H1 (cell line): ENCODE measurements around the gene LIN37. TPM values are rescaled to one million over a fixed set of nuclear protein-coding genes. Genes with fewer than 3 reads are reported as not detected.
"Not testable (repeated sequence)": the region's sequence is repeated elsewhere in the genome, so short reads cannot be mapped to it uniquely, and the experiment has no call there.

Experiments used
- CTCF ChIA-PET: fragments of 300-600 bp; sonication (Branson Sonifier 250); formaldehyde crosslinking; loops from one replicate; lab custom pipeline; 2021; ENCODE audit not compliant: partially characterized antibody; lab: Charles Lee
- POLR2A ChIA-PET: fragments of 300-600 bp; sonication (Branson Sonifier 250); formaldehyde crosslinking; loops from one replicate; lab custom pipeline; 2021; ENCODE audit warnings: inconsistent platforms; ENCODE audit not compliant: partially characterized antibody; lab: Charles Lee
- DNase-seq, 2 experiments: peaks; one replicate each; pipeline versions ENCODE4 v3.0.0 to v3.0.0-alpha.2; 2010 to 2022; ENCODE audit warnings: low spot score in 2 of 2, low read depth in 1 of 2, mixed read lengths in 1 of 2
- FAIRE-seq: peaks from 2 replicates; lab custom pipeline; 2011; peaks lifted over from hg19 to GRCh38; lab: Jason Lieb, UNC
- H2AFZ ChIP-seq: 2 replicates; pipeline ENCODE4 v1.8.1; 2012; ENCODE audit warnings: low read length, inconsistent platforms
- H2AK5ac ChIP-seq: 2 replicates; pipeline ENCODE4 v1.6.1; 2013; ENCODE audit warnings: low read depth, low read length
- H2BK120ac ChIP-seq: replicated peaks from 2 replicates; pipeline ENCODE3; 2013; ENCODE audit warnings: low read depth, low read length, inconsistent platforms
- H2BK12ac ChIP-seq: 2 replicates; pipeline ENCODE4 v1.6.1; 2013; ENCODE audit warnings: low read depth, low read length
- H2BK15ac ChIP-seq: 2 replicates; pipeline ENCODE4 v1.6.1; 2013; ENCODE audit warnings: low read length
- H2BK20ac ChIP-seq: 2 replicates; pipeline ENCODE4 v1.6.1; 2013; ENCODE audit warnings: low read length
- H2BK5ac ChIP-seq: 2 replicates; pipeline ENCODE4 v1.6.1; 2013; ENCODE audit warnings: low read depth, low read length
- H3K14ac ChIP-seq: 2 replicates; pipeline ENCODE4 v1.6.1; 2013; ENCODE audit warnings: inconsistent platforms; ENCODE audit not compliant: insufficient read length
- H3K18ac ChIP-seq: 2 replicates; pipeline ENCODE4 v1.6.1; 2013; ENCODE audit warnings: low read length; ENCODE audit errors: extremely low read depth
- H3K23ac ChIP-seq: 2 replicates; pipeline ENCODE4 v1.6.1; 2013; ENCODE audit warnings: inconsistent platforms; ENCODE audit not compliant: insufficient read length
- H3K23me2 ChIP-seq: 2 replicates; pipeline ENCODE4 v1.6.1; 2013; ENCODE audit warnings: low read depth, low read length
- H3K27ac ChIP-seq: 2 replicates; pipeline ENCODE4 v1.6.1; 2011; ENCODE audit warnings: low read depth, low read length, inconsistent platforms
- H3K27me3 ChIP-seq, 4 experiments: replicated peaks in 1 of 4; 1 replicate in 1 of 4; 2 replicates in 3 of 4; pipeline versions ENCODE4 v1.6.1 to v1.8.1; 2011 to 2013; ENCODE audit warnings: low read length in 3 of 4, mild to moderate bottlenecking in 3 of 4, inconsistent platforms in 2 of 4, mixed read lengths in 2 of 4, moderate library complexity in 1 of 4; ENCODE audit not compliant: control insufficient read depth in 3 of 4, insufficient read depth in 3 of 4; ENCODE audit errors: extremely low read depth in 1 of 4
- H3K36me3 ChIP-seq, 4 experiments: 2 replicates each; pipeline versions ENCODE4 v1.6.1 to v1.8.1; 2011 to 2013; ENCODE audit warnings: mild to moderate bottlenecking in 4 of 4, low read length in 3 of 4, moderate library complexity in 2 of 4, control low read depth in 1 of 4, inconsistent platforms in 1 of 4; ENCODE audit not compliant: insufficient read depth in 4 of 4, control insufficient read depth in 2 of 4
- H3K4ac ChIP-seq: replicated peaks from 2 replicates; pipeline ENCODE3; 2013; ENCODE audit warnings: low read length, low read depth, mixed read lengths, inconsistent platforms; ENCODE audit not compliant: insufficient read length
- H3K4me1 ChIP-seq, 4 experiments: replicated peaks in 1 of 4; 1 replicate in 1 of 4; 2 replicates in 3 of 4; pipeline versions ENCODE4 v1.6.1 to v1.8.1; 2011 to 2013; ENCODE audit warnings: low read length in 3 of 4, inconsistent platforms in 2 of 4, mixed read lengths in 1 of 4; ENCODE audit not compliant: insufficient read depth in 4 of 4, control insufficient read depth in 3 of 4
- H3K4me2 ChIP-seq, 2 experiments: 2 replicates each; pipeline versions ENCODE4 v1.6.1 to v1.8.1; 2011 to 2013; ENCODE audit warnings: low read depth in 2 of 2, low read length in 2 of 2, control low read depth in 1 of 2, inconsistent platforms in 1 of 2, mild to moderate bottlenecking in 1 of 2; ENCODE audit not compliant: insufficient read depth in 1 of 2
- H3K4me3 ChIP-seq, 4 experiments: fragments of 200-600, 300-600 bp in 1 of 4; sonication (generic), shearing (Covaris generic), sonication (Bioruptor Twin) in 1 of 4; 2 replicates each; pipeline versions ENCODE4 v1.5.1 to v1.8.1; 2011 to 2016; ENCODE audit warnings: low read length in 4 of 4, low read depth in 3 of 4, control low read depth in 2 of 4, inconsistent platforms in 2 of 4, mild to moderate bottlenecking in 2 of 4, mixed read lengths in 1 of 4, moderate library complexity in 1 of 4; ENCODE audit not compliant: insufficient read depth in 2 of 4; ENCODE audit errors: extremely low read depth in 1 of 4
- H3K56ac ChIP-seq: replicated peaks from 2 replicates; pipeline ENCODE3; 2013; ENCODE audit warnings: low read depth, mild to moderate bottlenecking, mixed read lengths, low read length, inconsistent platforms; ENCODE audit not compliant: insufficient read length
- H3K79me1 ChIP-seq: 2 replicates; pipeline ENCODE4 v1.6.1; 2013; ENCODE audit warnings: low read depth, low read length, control low read depth
- H3K79me2 ChIP-seq, 2 experiments: 2 replicates each; pipeline versions ENCODE4 v1.6.1 to v1.8.1; 2012 to 2013; ENCODE audit warnings: low read length in 2 of 2, mild to moderate bottlenecking in 2 of 2, inconsistent platforms in 1 of 2; ENCODE audit not compliant: insufficient read depth in 2 of 2, control insufficient read depth in 1 of 2
- H3K9ac ChIP-seq, 4 experiments: replicated peaks in 1 of 4; 1 replicate in 1 of 4; 2 replicates in 3 of 4; pipeline versions ENCODE4 v1.6.1 to v1.8.1; 2011 to 2013; ENCODE audit warnings: low read depth in 3 of 4, low read length in 3 of 4, control low read depth in 2 of 4, mild to moderate bottlenecking in 2 of 4, moderate library complexity in 2 of 4, inconsistent platforms in 1 of 4; ENCODE audit errors: extremely low read depth in 1 of 4
- H3K9me3 ChIP-seq, 2 experiments: 2 replicates each; pipeline versions ENCODE4 v1.6.1 to v1.8.1; 2012 to 2013; ENCODE audit warnings: mild to moderate bottlenecking in 2 of 2, moderate library complexity in 2 of 2, control low read depth in 1 of 2, inconsistent platforms in 1 of 2, low read depth in 1 of 2, low read length in 1 of 2, mixed read lengths in 1 of 2; ENCODE audit not compliant: insufficient read depth in 2 of 2
- H4K20me1 ChIP-seq, 2 experiments: replicated peaks in 1 of 2; 2 replicates each; pipeline versions ENCODE3 to v1.8.1; 2011 to 2013; ENCODE audit warnings: inconsistent platforms in 2 of 2, low read length in 2 of 2, mild to moderate bottlenecking in 1 of 2; ENCODE audit not compliant: insufficient read depth in 2 of 2, control insufficient read depth in 1 of 2
- H4K5ac ChIP-seq: 2 replicates; pipeline ENCODE4 v1.6.1; 2013; ENCODE audit warnings: low read length, low read depth, mixed read lengths, inconsistent platforms; ENCODE audit not compliant: insufficient read length
- H4K8ac ChIP-seq: 2 replicates; pipeline ENCODE4 v1.8.0; 2013; ENCODE audit warnings: mild to moderate bottlenecking, moderate library complexity, low read length, inconsistent platforms; ENCODE audit not compliant: insufficient read depth; ENCODE audit errors: extremely low read depth
- H4K91ac ChIP-seq: replicated peaks from 2 replicates; pipeline ENCODE3; 2013; ENCODE audit warnings: low read length, mixed read lengths, inconsistent platforms; ENCODE audit not compliant: insufficient read length
- WGBS, 2 experiments: shearing (Covaris generic) in 1 of 2; methylation state at CpG; one replicate each; pipeline versions ENCODE4 v1.1.6 to v1.1.7; 2013 to 2015; ENCODE audit warnings: low lambda C conversion rate in 2 of 2, mixed read lengths in 2 of 2, inconsistent platforms in 1 of 2, low coverage in 1 of 2, missing lambda C conversion rate in 1 of 2; ENCODE audit not compliant: insufficient replicate concordance in 2 of 2, insufficient coverage in 1 of 2, insufficient read length in 1 of 2; ENCODE audit errors: extremely low coverage in 1 of 2, missing lambda C conversion rate in 1 of 2; 5-methylcytosine and 5-hydroxymethylcytosine counted together
- polyA plus RNA-seq, 7 experiments: library from polyadenylated mRNA; depleted of rRNA in 3 of 7; stranded (reverse) in 5 of 7; unstranded in 2 of 7; fragments of >200 nt in 5 of 7; fragments of 200-250 nt in 2 of 7; gene quantifications; 1 replicate in 5 of 7; 2 replicates in 1 of 7; 4 replicates in 1 of 7; pipeline versions ENCODE4 v1.2.1 to v1.2.3, GENCODE V29; 2011 to 2013; ENCODE audit warnings: missing spikeins in 2 of 7, mixed read lengths in 2 of 7
- total RNA-seq: library from RNA; stranded (reverse); fragmentation: NEBNext Ultra II Directional; extraction: Animal tissue kit (Norgen Biotek cat#: 25700); gene quantifications from 2 replicates; pipeline ENCODE4 v1.2.1, GENCODE V29; 2021

LIN37 gene
- total and polyA plus RNA-seq, 2 of the 8 experiments (the other 6 are each of a cell fraction or from before 2014, with no cell fraction given), result 3.8 to 9.8 TPM

DNA sequence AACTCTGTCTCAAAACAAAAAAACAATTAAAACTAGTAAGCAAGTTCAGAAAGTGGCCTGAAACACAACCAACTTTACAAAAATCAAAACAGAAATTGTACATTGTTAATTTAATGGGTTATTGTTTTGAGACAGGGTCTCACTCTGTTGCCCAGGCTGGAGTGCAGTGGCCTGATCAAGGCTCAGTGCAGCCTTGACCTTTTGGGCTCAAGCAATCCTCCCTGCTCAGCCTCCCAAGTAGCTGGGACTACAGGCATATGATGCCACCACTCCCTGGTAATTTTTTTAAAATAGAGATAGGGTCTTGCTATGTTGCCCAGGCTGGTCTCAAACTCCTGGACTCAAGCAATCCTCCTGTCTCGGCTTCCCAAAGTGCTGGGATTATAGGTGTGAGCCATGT is 47.2 kb downstream of the LIN37 start:
- H3K4me3 ChIP-seq, H3K4me2 ChIP-seq, H3K9me3 ChIP-seq, FAIRE-seq, H2BK120ac ChIP-seq, H3K27ac ChIP-seq, H4K8ac ChIP-seq, H3K56ac ChIP-seq, H2AFZ ChIP-seq, H4K20me1 ChIP-seq, H2AK5ac ChIP-seq, DNase-seq, H2BK12ac ChIP-seq, H4K5ac ChIP-seq, H3K79me2 ChIP-seq, H2BK5ac ChIP-seq, H3K14ac ChIP-seq, H2BK15ac ChIP-seq, H3K79me1 ChIP-seq, H2BK20ac ChIP-seq, H3K36me3 ChIP-seq, H4K91ac ChIP-seq, H3K23ac ChIP-seq, H3K9ac ChIP-seq, H3K4ac ChIP-seq, H3K18ac ChIP-seq: not testable (repeated sequence)
- peaks cover 0 to 16% (median 5%) of the 10 kb centered on the region in 4 experiments; a peak in 5 of 7 replicates for H3K4me1 ChIP-seq
- H3K23me2 ChIP-seq, result peaks cover 11% of the 10 kb centered on the region; the same call in 1 of the 2 replicates
- H3K27me3 ChIP-seq, result peaks cover 6 to 23% (median 20%) of the 10 kb centered on the region in 4 experiments
- ChIA-PET POLR2A (interaction anchor here (0.6 kb wide), 1 partner anchor 287 kb away, joined by 3 read pairs; no protein-coding TSS in a partner anchor), CTCF (interaction anchor here (3.6 kb wide), 1 partner anchor 7 kb away, joined by 13 read pairs; no protein-coding TSS in a partner anchor)
- WGBS, 2 experiments, result 100% methylated on average over 1 of the region's 1 CpG; no CpG with 5 or more reads in 1 of the 2 experiments
